GM12872 (cell line): Measurements from ENCODE around the gene VDAC1.

ENCODE experiments used
- TF ChIP-seq, protein P1 (sequence below): IDR thresholded peaks from 3 replicates; pipeline ENCODE4 v1.5.1; 2011; ENCODE audit warnings: low read depth, mild to moderate bottlenecking, low read length, moderate library complexity; ENCODE audit not compliant: insufficient read depth

Gene VDAC1

DNA sequence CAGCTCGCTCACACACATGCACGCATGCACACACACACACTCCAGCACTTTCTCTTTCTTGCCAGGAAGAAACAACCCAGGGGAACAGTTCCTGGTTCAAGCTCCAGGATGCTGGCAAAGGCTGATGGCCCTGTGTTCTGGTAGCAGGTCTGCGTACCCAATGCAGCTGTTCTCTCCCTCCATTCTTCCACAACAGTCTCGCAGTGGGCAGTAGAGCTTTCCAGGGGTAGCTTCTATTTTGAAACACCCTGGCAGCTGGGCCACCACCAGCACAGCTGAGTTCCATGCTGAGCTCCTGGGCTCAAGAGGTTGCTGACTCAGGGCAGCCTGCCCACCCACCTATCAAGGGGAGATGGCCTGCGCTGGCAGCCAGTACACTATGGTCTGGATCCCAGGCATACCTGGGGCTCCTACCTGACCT, 4.7 kb downstream of the VDAC1 start:
- TF ChIP-seq, protein P1, sequence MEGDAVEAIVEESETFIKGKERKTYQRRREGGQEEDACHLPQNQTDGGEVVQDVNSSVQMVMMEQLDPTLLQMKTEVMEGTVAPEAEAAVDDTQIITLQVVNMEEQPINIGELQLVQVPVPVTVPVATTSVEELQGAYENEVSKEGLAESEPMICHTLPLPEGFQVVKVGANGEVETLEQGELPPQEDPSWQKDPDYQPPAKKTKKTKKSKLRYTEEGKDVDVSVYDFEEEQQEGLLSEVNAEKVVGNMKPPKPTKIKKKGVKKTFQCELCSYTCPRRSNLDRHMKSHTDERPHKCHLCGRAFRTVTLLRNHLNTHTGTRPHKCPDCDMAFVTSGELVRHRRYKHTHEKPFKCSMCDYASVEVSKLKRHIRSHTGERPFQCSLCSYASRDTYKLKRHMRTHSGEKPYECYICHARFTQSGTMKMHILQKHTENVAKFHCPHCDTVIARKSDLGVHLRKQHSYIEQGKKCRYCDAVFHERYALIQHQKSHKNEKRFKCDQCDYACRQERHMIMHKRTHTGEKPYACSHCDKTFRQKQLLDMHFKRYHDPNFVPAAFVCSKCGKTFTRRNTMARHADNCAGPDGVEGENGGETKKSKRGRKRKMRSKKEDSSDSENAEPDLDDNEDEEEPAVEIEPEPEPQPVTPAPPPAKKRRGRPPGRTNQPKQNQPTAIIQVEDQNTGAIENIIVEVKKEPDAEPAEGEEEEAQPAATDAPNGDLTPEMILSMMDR: no peak

DNA sequence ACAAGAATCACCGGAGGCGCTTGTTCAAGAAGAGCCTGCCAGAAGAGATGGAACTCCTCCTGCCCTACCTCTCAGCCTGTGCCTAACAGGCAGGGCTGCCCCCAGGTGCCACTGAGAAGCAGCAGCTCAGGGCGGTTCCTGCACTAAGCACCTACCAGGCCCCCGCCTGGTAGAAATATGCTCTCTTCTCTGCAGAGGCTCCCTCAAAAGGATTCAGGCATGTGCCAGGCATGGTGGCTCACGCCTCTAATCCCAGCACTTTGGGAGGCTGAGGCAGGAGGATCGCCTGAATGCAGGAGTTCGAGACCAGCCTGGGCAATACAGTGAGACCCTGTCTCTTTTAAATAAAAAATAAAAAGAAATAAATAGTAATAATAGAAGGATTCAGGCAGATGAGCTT, 6.0 kb downstream of the VDAC1 start:
- TF ChIP-seq, protein P1: no peak

DNA sequence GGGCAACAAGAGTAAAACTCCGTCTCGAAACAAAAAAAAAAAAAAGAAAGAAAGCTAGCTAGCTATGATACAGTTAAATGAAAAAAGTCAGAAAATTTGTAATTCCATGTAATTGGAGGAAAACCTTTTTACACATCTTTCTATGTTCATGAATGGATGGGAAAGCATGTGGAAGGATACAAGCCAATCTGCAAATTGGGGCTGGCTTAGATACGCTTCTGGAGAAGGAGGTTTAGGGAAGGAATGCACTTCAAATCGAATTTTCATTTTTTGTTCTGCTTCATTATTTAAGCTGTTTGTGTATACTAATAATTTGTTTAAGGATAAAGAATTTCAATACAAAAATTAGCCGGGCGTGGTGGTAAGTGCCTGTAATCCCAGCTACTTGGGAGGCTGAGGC, 6.7 kb downstream of the VDAC1 start:
- TF ChIP-seq, protein P1: no peak

DNA sequence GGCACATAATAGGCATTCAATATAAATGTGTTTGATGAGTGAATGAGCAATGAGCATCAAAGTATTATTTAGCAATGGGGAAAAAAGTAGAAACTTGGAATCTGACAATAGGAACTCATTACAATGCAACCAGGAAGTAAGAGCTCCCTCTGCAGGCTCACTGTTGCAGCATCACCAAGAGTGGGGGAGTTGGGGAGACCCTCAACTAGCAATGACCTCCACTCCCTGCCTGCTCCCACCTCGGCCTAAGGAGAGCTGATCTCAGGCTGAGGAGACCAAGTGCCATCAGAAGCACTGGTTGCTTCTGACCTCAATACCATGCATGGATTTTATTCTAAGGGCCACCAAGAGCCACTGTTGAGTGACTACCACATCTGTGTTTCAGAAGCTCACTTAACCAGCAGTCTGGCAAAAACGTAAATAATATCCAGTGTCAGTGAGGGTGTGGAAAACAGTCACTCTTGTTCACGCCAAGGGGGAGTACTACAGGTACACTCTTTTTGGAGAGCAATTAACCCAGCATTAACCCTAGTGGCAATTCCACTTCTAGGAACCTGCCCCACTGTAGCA, 8.0 kb downstream of the VDAC1 start:
- TF ChIP-seq, protein P1: peak; percentile 82

DNA sequence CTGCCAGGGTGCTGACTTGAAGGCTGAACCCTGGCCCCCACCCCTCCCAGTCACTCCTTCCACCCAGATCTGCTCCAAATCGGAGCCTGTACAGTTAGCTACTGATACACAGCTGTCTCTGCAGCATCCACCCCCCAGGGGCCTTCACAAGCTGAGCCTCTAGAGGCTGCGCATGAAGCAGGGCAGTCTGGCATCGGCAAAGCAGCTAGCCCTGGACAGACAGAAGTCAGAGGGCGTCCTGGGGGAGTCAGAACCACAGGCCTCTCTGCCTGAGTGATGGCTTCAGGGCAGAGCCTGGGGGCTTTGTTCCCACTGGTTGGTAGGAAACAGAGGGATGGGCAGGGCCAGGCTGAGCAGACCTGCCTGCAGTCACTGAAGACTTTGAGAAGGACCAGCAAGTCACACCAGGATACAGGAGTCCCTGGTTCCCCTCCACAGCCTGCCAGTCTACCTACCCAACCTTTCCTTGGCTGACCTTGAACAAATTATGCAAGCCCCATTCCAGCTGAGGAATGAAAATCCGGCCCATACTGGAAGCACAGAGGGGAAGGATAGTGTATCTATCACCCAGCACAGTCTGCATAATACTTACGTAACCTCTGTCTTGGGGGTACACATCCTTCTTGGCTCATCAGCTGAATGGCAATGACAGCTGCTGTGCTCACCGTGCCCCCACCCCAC, 8.8 kb downstream of the VDAC1 start:
- TF ChIP-seq, protein P1: no peak

DNA sequence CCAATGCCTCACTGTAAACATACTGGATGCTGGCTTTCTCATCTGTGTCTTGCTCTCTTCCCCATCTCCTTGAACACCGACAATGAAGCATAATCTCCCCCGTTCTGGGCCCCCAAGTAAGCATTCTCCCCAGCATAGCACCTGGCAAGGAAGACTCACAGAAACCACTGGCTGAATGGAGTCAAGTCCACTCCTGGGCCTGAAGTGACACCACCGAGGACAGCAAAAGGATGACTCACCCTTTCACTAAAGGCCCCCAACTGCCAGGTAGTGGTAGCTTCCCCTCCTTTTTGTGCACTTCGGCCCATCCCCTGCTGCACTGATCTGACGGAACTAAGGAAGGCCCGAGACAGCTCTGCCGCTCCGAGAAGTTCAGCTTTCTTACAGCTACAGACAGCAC, 9.4 kb downstream of the VDAC1 start:
- TF ChIP-seq, protein P1: no peak

DNA sequence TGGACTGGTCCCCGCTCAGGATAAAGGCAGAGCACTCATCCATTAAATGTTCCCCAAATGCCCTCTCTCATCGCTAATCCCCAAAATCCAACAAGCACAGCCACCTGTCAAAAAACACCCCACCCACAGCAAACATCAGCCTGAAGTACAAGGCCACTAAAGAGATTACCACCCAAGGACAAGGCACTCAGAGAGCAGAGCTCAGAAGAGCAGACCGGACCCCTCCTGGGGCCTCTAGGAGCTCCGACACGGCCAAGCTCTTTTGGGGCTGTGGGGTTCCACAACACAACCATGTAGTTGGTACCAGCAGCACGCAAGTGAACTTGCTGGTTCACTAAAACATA, 9.8 kb downstream of the VDAC1 start:
- TF ChIP-seq, protein P1: no peak
